Mesendoderm (in vitro differentiated cells): ENCODE data around the gene CLTB.

Source experiments
- DNase-seq: peaks from one replicate; pipeline ENCODE4 v3.0.0; 2013
- H2AK5ac ChIP-seq: 2 replicates; pipeline ENCODE4 v1.6.1; 2013; ENCODE audit warnings: low read length, inconsistent platforms
- H2BK120ac ChIP-seq: 2 replicates; pipeline ENCODE4 v1.6.1; 2013; ENCODE audit warnings: low read depth, mild to moderate bottlenecking, low read length, moderate library complexity, mixed read lengths
- H2BK15ac ChIP-seq: replicated peaks from 2 replicates; pipeline ENCODE4 v1.6.1; 2013; ENCODE audit warnings: low read depth, mild to moderate bottlenecking, moderate library complexity
- H2BK5ac ChIP-seq: 2 replicates; pipeline ENCODE4 v1.6.1; 2013; ENCODE audit warnings: low read length, inconsistent platforms
- H3K18ac ChIP-seq: 2 replicates; pipeline ENCODE4 v1.6.1; 2013; ENCODE audit warnings: mild to moderate bottlenecking, low read length, mixed read lengths
- H3K23ac ChIP-seq: one replicate; pipeline ENCODE4 v1.6.1; 2013; ENCODE audit warnings: low read length
- H3K27ac ChIP-seq: 2 replicates; pipeline ENCODE4 v1.5.1; 2013; ENCODE audit warnings: low read depth, mild to moderate bottlenecking, inconsistent platforms, low read length, moderate library complexity
- H3K27me3 ChIP-seq: 2 replicates; pipeline ENCODE4 v1.6.1; 2013; ENCODE audit warnings: low read length, control low read depth, mild to moderate bottlenecking, inconsistent platforms; ENCODE audit not compliant: insufficient read depth, poor library complexity
- H3K36me3 ChIP-seq: 2 replicates; pipeline ENCODE4 v1.6.1; 2013; ENCODE audit warnings: low read length, inconsistent platforms; ENCODE audit not compliant: control insufficient read depth, insufficient read depth
- H3K4ac ChIP-seq: one replicate; pipeline ENCODE4 v1.6.1; 2013; ENCODE audit warnings: low read depth, mild to moderate bottlenecking, low read length, moderate library complexity
- H3K4me1 ChIP-seq: 2 replicates; pipeline ENCODE4 v1.6.1; 2013; ENCODE audit warnings: low read depth, low read length, inconsistent platforms; ENCODE audit not compliant: control insufficient read depth
- H3K4me2 ChIP-seq: 2 replicates; pipeline ENCODE4 v1.6.1; 2013; ENCODE audit warnings: low read length
- H3K4me3 ChIP-seq: 2 replicates; pipeline ENCODE4 v1.5.1; 2013; ENCODE audit warnings: mild to moderate bottlenecking, low read length
- H3K56ac ChIP-seq: one replicate; pipeline ENCODE4 v1.6.1; 2013; ENCODE audit warnings: low read length
- H3K79me1 ChIP-seq: 2 replicates; pipeline ENCODE4 v1.6.1; 2013; ENCODE audit warnings: low read length, inconsistent platforms
- H3K79me2 ChIP-seq: 2 replicates; pipeline ENCODE4 v1.6.1; 2013; ENCODE audit warnings: mild to moderate bottlenecking, low read length; ENCODE audit not compliant: control insufficient read depth, insufficient read depth
- H3K9ac ChIP-seq: 2 replicates; pipeline ENCODE4 v1.6.1; 2013; ENCODE audit warnings: low read length, inconsistent platforms
- H4K5ac ChIP-seq: one replicate; pipeline ENCODE4 v1.6.1; 2013; ENCODE audit warnings: low read length
- H4K8ac ChIP-seq: one replicate; pipeline ENCODE4 v1.6.1; 2013; ENCODE audit warnings: low read depth, mild to moderate bottlenecking, control low read depth, low read length, moderate library complexity
- WGBS: extraction: QIAGEN DNeasy Blood & Tissue Kit; methylation state at CpG from one replicate; pipeline ENCODE4 v1.1.7; 2013; ENCODE audit warnings: low lambda C conversion rate, missing lambda C conversion rate; ENCODE audit not compliant: insufficient coverage; ENCODE audit errors: extremely low coverage; 5-methylcytosine and 5-hydroxymethylcytosine counted together

CLTB gene

DNA sequence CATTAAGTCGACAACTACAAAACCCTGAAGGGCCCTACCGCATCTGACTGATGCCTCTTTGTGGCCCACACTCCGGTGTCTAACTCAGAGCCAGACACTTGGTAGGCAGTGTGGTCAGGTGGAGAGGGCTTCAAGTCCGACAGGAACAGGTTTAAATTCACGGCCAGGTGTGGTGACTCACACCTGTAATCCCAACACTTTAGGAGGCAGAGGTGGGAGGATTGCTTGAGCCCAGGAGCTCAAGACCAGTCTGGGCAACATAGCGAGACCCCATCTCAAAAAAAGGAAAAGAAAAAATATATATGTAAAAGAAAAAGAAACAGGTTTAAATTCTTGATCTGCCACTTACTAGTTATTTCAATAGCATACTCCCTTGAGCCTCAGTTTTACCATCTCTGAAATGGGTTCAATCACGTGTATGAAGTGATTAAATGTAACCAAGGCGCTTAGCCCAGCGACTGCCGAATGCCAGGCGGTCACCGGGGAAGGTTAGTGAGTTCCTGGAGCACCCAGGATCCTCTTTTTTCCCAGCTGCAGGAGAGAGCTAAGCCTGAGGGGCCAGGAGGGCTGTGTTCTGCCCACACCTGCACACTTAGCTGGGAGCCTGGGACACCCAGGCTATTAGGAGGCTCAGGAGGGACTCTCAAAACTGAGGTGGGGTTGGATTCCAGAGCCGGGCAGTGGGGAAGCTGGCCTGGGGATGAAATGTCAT is 943 bp downstream of the CLTB start:
- Histone ChIP-seq H2BK120ac (no peak overlapping the region), H3K9ac (peak overlapping the region; percentile 71), H4K5ac (no peak overlapping the region), H3K27ac (peak overlapping the region; percentile 63), H3K36me3 (no peaks in the 10 kb centered on the region), H2BK15ac (no peak overlapping the region), H2BK5ac (no peak overlapping the region), H3K23ac (no peak overlapping the region), H3K56ac (peak overlapping the region; percentile 83), H3K79me2 (no peaks in the 10 kb centered on the region), H3K4me1 (no peaks in the 10 kb centered on the region), H2AK5ac (no peak overlapping the region), H3K27me3 (no peaks in the 10 kb centered on the region), H3K4ac (no peak overlapping the region), H3K4me3 (peak overlapping the region; percentile 68), H3K18ac (no peak overlapping the region), H3K79me1 (no peaks in the 10 kb centered on the region), H4K8ac (no peak overlapping the region), H3K4me2 (peak overlapping the region; percentile 68)
- no peak for DNase-seq
- no CpG with 5 or more reads among the region's 13 CpGs for WGBS

DNA sequence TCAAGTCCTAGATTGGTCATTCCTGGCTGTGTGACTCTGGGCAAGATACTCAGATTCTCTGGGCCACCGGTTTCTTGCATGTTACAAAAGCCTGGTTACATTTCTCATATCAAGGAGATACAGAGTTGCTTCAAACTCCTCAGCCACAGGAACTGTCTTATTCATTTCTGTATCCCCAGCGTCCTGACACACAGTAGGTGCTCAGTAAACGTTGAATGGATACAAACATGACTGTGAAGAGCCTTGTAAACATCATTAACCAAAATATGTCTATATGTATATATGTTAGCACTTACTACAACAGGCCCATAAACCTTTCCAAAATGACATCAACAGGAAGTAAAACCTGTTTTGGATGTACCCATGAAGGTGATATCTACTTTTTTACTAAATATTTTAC is 1.6 kb downstream of the CLTB start:
- no peak overlapping the region for H3K18ac ChIP-seq
- H3K4me2 ChIP-seq = no peak overlapping the region
- no peak overlapping the region for H3K9ac ChIP-seq
- H3K79me1 ChIP-seq = no peaks in the 10 kb centered on the region
- H3K56ac ChIP-seq = no peak overlapping the region
- no peak for DNase-seq
- H3K23ac ChIP-seq = no peak overlapping the region
- no peak overlapping the region for H3K4ac ChIP-seq
- H4K5ac ChIP-seq = no peak overlapping the region
- no peaks in the 10 kb centered on the region for H3K4me1 ChIP-seq
- no peaks in the 10 kb centered on the region for H3K36me3 ChIP-seq
- no peak overlapping the region for H2BK120ac ChIP-seq
- H3K4me3 ChIP-seq = no peak overlapping the region
- no peak overlapping the region for H2BK15ac ChIP-seq
- WGBS = no CpG with 5 or more reads among the region's 3 CpGs
- H2BK5ac ChIP-seq = no peak overlapping the region
- no peaks in the 10 kb centered on the region for H3K27me3 ChIP-seq
- no peak overlapping the region for H4K8ac ChIP-seq
- no peak overlapping the region for H3K27ac ChIP-seq
- no peaks in the 10 kb centered on the region for H3K79me2 ChIP-seq
- no peak overlapping the region for H2AK5ac ChIP-seq

DNA sequence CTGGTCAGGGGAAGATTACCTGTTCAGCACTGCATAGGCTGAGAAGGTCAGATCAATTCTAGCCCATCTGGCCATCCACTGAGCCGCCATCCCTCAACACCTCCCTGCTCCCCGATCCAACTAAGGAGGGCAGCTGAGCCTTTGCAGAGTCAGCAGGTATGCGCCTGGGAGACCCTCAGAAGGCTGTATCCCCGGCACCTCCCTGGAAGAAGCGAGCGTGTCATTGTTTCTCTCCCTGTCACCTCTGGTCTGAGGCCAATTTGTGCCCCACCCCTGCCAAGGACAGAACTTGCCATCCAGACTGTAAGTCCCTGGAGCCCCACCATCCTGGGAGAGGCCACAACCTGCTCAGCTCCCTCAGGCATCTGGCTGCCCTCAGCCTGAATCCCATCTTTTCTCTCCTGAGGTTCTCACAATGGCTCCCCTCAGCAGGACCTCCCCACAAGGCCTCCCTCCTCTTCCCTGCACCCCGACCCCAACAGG is 2.6 kb downstream of the CLTB start:
- Histone ChIP-seq H3K4me2 (no peak overlapping the region), H2AK5ac (no peak overlapping the region), H3K4me1 (no peaks in the 10 kb centered on the region), H3K79me1 (no peaks in the 10 kb centered on the region), H3K79me2 (no peaks in the 10 kb centered on the region), H2BK5ac (no peak overlapping the region), H3K27ac (no peak overlapping the region), H3K4me3 (no peak overlapping the region), H3K27me3 (no peaks in the 10 kb centered on the region), H4K8ac (no peak overlapping the region), H3K4ac (no peak overlapping the region), H4K5ac (no peak overlapping the region), H3K18ac (no peak overlapping the region), H3K56ac (no peak overlapping the region), H3K9ac (no peak overlapping the region), H3K23ac (no peak overlapping the region), H2BK15ac (no peak overlapping the region), H3K36me3 (no peaks in the 10 kb centered on the region), H2BK120ac (no peak overlapping the region)
- no peak for DNase-seq
- WGBS = no CpG with 5 or more reads among the region's 7 CpGs

DNA sequence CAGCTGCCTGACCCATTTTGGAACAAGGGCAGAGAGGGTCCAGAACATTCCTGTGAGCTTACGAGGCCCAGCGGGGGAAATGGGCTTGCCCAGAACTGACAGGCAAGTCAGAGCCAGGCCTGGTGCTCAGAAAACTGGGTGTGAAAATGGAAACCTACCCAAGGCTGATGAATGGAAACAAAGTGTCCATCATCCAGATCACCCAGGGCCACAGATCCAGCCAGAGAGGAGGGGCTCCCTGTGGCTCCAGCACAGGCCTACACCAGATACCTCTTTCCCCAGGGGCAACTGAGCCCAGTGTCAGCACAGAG is 3.1 kb downstream of the CLTB start:
- Histone ChIP-seq H2AK5ac (no peak overlapping the region), H2BK120ac (no peak overlapping the region), H4K8ac (no peak overlapping the region), H3K18ac (no peak overlapping the region), H3K4me1 (no peaks in the 10 kb centered on the region), H3K79me2 (no peaks in the 10 kb centered on the region), H4K5ac (no peak overlapping the region), H3K27me3 (no peaks in the 10 kb centered on the region), H3K9ac (no peak overlapping the region), H3K4me3 (no peak overlapping the region), H3K27ac (no peak overlapping the region), H3K4me2 (no peak overlapping the region), H3K23ac (no peak overlapping the region), H2BK15ac (no peak overlapping the region), H3K79me1 (no peaks in the 10 kb centered on the region), H3K4ac (no peak overlapping the region), H2BK5ac (no peak overlapping the region), H3K36me3 (no peaks in the 10 kb centered on the region), H3K56ac (no peak overlapping the region)
- no peak for DNase-seq
- no CpG with 5 or more reads among the region's 2 CpGs for WGBS

DNA sequence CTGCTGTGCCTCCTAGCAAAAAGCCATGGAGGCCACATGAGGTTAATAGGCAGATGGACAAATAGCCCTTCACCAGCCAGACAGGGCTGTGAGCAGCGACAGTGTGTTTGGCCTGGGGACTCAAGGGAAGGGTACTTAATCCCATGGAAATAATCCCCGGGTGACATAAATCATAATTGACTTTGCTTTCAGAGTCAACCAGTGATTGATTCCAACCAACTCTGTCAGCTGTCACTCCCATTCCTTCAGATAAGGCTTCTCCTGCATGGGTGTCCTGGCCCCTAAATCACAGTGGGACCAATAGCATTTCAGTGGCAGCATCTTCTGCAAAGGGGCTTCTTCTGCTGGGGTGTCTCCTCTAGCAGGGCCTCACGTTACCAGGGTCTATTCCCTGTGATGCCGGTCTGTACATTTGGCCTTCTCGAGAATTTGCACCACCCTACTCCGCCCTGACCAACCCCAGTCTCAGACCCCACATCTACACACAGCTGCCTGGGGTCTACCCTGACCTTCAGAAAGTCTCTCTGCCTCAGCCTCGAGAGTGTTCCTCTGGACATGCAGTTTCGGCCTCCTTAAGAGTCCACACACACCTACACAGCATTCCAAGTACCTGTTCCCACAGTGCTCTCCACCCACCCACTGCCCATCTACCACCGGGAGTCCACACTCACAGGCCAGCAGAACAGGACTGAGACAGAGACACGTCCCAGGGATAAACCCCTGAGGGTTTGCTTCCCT is 3.7 kb downstream of the CLTB start:
- no peak overlapping the region for H2BK15ac ChIP-seq
- H2AK5ac ChIP-seq = no peak overlapping the region
- WGBS = no CpG with 5 or more reads among the region's 10 CpGs
- no peak overlapping the region for H3K56ac ChIP-seq
- no peak overlapping the region for H3K9ac ChIP-seq
- H3K79me2 ChIP-seq = no peaks in the 10 kb centered on the region
- no peaks in the 10 kb centered on the region for H3K36me3 ChIP-seq
- H3K4me1 ChIP-seq = no peaks in the 10 kb centered on the region
- no peaks in the 10 kb centered on the region for H3K27me3 ChIP-seq
- no peak overlapping the region for H4K5ac ChIP-seq
- no peak overlapping the region for H4K8ac ChIP-seq
- no peak overlapping the region for H3K27ac ChIP-seq
- no peak for DNase-seq
- no peak overlapping the region for H3K4ac ChIP-seq
- no peaks in the 10 kb centered on the region for H3K79me1 ChIP-seq
- H3K4me3 ChIP-seq = no peak overlapping the region
- H3K4me2 ChIP-seq = no peak overlapping the region
- no peak overlapping the region for H3K18ac ChIP-seq
- no peak overlapping the region for H2BK120ac ChIP-seq
- no peak overlapping the region for H3K23ac ChIP-seq
- H2BK5ac ChIP-seq = no peak overlapping the region
